GM08714 (cell line): ENCODE data around the gene CTTN.
"Not testable (repeated sequence)": the region's sequence is repeated elsewhere in the genome, so short reads cannot be mapped to it uniquely, and the experiment has no call there.

Source experiments
- H3K4me3 ChIP-seq: fragments of 200-500 bp; sonication (Bioruptor generic); 2 replicates; pipeline ENCODE4 v1.5.1; 2014; ENCODE audit warnings: mild to moderate bottlenecking, low read length, inconsistent platforms
- ZNF274 ChIP-seq: IDR thresholded peaks from 2 replicates; pipeline ENCODE4 v1.6.1; 2012; ENCODE audit warnings: mild to moderate bottlenecking, low read depth, low read length

Gene CTTN

GRCh38 chr11:70368961-70369360, 29.4 kb upstream of the CTTN start:
- H3K4me3 ChIP-seq, result no peak overlapping the region
- no peak for TF ChIP-seq ZNF274

- no peak overlapping the region for H3K4me3 ChIP-seq
- TF ChIP-seq ZNF274, result no peak
Observed at GRCh38 chr11:70371241-70371640, 27.1 kb upstream of the CTTN start.

- TF ChIP-seq ZNF274, result no peak
- no peak overlapping the region for H3K4me3 ChIP-seq
Observed at GRCh38 chr11:70372076-70372475, 26.3 kb upstream of the CTTN start.

GRCh38 chr11:70376621-70377020, 21.7 kb upstream of the CTTN start:
- H3K4me3 ChIP-seq, result no peak overlapping the region
- TF ChIP-seq ZNF274, result no peak

GRCh38 chr11:70377645-70378044, 20.7 kb upstream of the CTTN start:
- TF ChIP-seq ZNF274, result no peak
- no peak overlapping the region for H3K4me3 ChIP-seq

GRCh38 chr11:70378506-70379134, 19.7 kb upstream of the CTTN start:
- no peak overlapping the region for H3K4me3 ChIP-seq
- TF ChIP-seq ZNF274, result no peak

- no peak for TF ChIP-seq ZNF274
- no peak overlapping the region for H3K4me3 ChIP-seq
Observed at GRCh38 chr11:70381350-70381749, 17.0 kb upstream of the CTTN start.

GRCh38 chr11:70381872-70382861, 16.2 kb upstream of the CTTN start:
- H3K4me3 ChIP-seq, result no peak overlapping the region
- no peak for TF ChIP-seq ZNF274

- no peak for TF ChIP-seq ZNF274
- no peak overlapping the region for H3K4me3 ChIP-seq
Observed at GRCh38 chr11:70383664-70384565, 14.4 kb upstream of the CTTN start.

- no peak overlapping the region for H3K4me3 ChIP-seq
- TF ChIP-seq ZNF274, result no peak
Observed at GRCh38 chr11:70384566-70385152, 13.7 kb upstream of the CTTN start.

- no peak for TF ChIP-seq ZNF274
- H3K4me3 ChIP-seq, result no peak overlapping the region
Observed at GRCh38 chr11:70387564-70387963, 10.8 kb upstream of the CTTN start.

GRCh38 chr11:70389201-70389600, 9.1 kb upstream of the CTTN start:
- H3K4me3 ChIP-seq, result no peak overlapping the region
- no peak for TF ChIP-seq ZNF274

GRCh38 chr11:70390882-70391281, 7.4 kb upstream of the CTTN start:
- not testable (repeated sequence) for H3K4me3 ChIP-seq
